Kidney capillary endothelial cell (primary cell): ENCODE measurements around the gene BTBD9.

ENCODE experiments used
- DNase-seq: peaks from one replicate; pipeline ENCODE4 v3.0.0-alpha.2; 2018; ENCODE audit warnings: low spot score

BTBD9 gene

GRCh38 chr6:38161754-38162492 lies 477.8 kb downstream of the BTBD9 start:
- DNase-seq, result no peak

DNA sequence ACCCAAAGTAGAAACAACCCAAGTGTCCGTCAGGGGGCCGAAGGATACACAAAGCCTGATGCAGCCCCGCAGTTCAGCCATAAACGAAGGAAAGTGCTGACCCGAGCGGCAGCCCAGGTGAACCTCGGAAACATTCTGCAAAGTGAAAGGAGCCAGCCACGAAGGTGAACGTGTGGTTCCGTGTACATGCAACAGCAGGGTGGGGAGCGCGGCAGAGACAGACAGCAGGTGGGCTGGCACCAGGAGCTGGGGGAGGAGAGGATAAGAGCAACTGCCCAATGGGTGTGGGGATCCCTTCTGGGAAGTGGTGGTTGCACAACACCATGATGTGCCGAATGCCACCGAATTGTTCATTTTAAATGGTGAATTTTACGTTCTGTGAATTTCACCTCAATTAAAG lies 478.4 kb downstream of the BTBD9 start:
- DNase-seq, result no peak

DNA sequence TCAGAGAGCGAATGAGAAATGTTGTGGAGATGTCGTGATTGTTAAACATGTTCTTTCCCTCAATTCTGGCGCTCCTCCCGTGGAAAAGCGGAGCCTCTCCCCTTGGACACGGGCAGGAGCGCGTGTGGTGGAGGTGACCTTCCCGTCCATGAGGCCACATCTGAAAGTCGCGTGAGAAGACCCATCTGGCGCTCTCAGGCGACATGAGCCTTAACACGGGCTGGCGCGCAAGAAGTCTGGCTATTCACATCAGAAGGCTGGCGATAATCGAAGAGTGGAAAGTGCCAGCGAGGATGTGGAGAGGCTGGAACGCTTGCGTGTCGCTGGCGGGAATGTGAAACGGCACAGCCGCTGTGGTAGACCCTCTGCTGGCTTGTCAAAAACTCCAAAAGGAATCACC lies 478.9 kb downstream of the BTBD9 start:
- no peak for DNase-seq

DNA sequence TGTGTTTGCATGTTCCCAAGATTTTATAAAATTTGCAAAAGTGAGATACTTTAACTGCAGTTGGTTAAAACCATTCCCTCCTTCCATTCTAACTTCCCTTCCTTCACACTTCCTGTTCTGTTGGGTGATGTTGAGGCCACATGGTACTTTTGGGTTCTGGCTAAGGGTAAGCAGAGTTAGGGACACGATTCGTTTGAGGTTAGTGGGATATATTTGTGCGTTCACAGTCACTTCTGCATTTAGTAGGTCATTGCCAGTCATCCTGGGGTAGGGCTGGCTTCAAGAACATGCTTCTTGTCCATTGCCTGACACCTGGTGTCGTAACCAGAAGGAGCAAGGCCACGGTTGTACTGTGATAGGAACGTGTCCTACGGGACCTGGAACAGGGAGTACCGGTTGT lies 480.1 kb downstream of the BTBD9 start:
- DNase-seq, result no peak

DNA sequence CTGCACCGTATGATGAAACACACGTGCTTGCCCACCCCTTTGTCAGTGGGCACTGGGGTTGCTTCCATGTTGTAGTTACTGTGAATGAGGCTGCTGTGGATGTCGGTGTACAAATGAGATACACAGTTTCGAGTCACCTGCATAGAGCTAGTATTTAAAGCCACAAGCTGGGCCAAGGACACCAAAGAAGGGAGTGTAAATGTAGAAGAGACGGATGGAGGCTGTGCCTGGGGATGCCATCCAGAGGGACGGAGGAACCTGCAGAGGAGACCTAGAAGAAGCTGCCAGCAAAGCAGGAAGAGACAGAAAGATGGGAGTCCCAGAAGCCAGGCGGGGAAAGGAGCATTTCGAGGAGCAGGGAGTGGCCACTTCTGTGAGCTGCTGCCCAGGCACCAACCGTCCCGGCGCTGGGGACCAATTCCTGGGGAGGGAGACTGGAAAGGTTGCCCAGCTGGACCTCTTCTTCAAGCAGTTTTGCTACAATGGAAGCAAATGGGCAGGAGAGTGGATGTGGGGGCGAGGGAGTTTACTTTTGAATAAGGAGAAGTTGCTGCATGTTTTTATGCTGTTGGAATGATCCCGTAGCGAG lies 480.9 kb downstream of the BTBD9 start:
- DNase-seq, result no peak

DNA sequence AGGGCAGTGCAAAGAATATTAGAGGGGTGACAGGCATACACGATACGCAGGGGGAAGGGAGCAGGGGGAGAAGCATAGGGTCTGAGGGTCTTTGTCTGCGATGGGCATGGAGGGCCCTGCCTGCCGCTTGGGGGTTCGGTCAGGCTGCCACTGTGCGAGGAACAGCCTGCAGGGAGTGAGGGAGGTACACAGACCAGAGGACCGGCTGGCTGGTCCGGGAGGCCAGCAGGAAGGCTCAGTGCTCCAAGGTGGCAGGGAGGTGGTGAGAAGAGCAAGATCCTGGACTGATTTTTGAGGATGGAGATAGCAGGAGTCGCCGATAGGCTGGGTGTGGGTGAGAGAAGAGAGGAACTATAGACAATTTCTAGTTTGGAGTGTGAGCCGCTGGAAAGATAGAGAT lies 481.8 kb downstream of the BTBD9 start:
- DNase-seq, result no peak

DNA sequence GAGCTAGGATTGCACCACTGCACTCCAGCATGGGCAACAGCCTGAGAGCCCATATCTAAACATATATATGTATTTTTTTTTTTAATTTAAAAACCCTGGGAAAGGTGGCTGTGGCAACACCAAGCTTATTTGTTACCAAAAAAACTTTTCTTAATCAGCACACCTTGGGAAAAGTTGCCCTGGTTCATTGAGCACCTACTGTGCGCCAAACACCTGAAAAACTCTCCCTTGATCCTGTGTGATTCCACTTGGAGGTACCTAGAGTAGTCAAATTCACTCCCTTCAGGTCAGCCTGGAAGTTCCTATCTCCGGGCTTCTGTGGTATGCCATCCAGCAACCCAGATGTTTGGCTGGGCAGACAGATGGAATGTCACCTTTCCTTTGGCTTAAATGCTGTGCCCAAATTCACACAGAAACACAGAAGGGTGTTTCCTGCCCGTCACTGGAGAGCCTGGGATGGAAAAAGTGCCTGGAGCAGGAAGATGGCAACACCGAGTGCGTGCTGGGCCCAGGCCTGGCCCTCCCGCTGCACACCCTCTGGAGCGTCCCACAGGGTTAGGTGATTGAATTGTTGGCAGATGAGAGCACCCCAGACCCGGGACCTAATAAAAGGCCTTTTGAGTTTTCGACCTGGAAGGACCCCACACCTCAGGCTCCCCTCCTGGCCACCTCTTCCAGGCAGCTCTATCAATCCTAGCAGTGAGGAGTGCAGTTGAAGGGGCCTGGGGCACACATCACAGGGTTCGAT lies 482.7 kb downstream of the BTBD9 start:
- DNase-seq, result no peak

DNA sequence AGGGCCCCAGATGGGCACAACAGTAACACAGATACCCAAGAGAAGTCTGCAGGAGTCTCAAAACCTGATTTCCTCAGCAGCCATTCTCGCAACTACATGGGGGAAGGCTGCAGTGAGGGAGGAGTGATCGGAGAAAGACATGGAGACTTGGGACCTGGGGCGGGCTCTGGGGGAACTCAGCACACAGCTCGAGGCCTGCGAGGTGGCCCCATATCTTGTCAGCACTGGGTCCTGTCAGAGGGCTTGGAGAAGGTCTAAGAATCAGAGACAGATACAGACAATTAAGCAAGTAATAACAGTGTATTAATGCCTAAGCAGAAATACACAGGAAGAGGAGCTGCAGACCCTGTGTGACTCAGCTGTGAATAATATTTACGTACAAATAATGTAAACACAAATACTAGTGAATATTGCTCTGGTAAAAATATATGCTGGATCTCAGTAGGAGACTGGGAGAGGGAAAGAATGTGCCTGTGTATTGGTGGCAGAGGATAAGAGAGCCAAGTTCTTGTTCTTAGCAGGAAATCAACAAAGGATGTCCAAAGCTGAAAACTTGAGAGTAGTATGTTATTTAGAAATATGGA lies 484.0 kb downstream of the BTBD9 start:
- peak; percentile 47 for DNase-seq

GRCh38 chr6:38155144-38155543 lies 484.6 kb downstream of the BTBD9 start:
- DNase-seq, result peak; percentile 88

GRCh38 chr6:38154731-38155130 lies 485.0 kb downstream of the BTBD9 start:
- DNase-seq, result no peak

DNA sequence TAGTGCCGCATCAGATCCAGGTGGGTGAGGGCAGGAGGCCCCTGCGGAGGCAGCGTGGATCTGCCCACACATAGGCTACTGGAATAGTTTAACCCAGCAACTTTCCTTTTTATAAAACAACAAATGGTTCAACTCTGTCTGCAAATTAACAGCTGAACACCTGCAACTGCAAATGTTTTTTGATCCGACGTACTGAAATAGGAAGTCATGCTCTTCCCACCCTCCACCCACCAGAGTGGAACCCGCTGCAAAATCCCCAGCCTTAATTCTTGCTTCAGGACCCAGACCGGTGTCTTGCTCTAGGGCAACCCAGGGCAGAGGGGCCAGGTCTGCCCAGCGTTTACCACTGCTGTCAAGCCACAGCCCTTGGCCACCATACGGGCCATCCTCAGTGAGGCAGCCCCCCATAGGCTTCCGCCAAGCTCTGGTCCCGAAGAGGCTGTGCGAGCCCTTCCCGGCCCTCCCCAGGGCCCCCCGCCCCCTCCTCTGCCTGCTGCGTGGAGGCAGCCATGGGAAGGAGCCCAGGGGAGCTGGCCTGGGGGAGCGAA lies 485.9 kb downstream of the BTBD9 start:
- no peak for DNase-seq

- DNase-seq, result no peak
Measured at GRCh38 chr6:38153076-38153797, 486.5 kb downstream of the BTBD9 start.

- no peak for DNase-seq
Measured at GRCh38 chr6:38152620-38153019, 487.1 kb downstream of the BTBD9 start.

- DNase-seq, result no peak
Measured at GRCh38 chr6:38151580-38152500, 487.9 kb downstream of the BTBD9 start.

DNA sequence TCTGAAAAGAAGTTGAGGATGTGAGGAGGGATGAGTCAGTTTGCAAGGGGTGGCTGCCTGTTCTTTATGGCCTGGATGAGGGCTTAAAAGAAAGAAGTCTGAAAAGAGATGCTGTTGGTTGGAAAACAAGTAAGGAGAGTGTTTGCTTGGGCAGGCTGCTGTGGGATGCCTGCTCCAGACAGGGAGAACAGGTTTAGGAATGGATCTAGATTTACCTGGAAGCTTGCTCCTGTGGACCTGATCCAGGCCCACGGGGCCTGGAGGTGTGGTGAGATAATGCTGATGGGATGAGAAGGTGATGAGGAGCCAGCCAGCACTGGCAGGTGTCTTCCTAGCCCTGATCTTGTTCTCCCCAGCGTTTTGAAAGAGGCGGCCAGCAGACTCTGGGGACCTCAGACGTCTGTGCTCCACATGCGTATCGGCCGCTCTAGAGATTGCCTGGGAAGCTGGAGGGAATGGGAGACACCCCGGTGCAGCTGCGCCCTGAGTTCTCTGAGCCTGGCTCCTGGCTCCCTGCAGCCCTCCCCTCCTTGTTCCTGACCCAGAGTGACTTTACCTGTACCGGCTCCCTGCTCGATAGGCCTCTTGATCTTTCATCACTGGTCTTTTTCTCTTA lies 488.9 kb downstream of the BTBD9 start:
- DNase-seq, result no peak

GRCh38 chr6:38150021-38150420 lies 489.7 kb downstream of the BTBD9 start:
- no peak for DNase-seq

DNA sequence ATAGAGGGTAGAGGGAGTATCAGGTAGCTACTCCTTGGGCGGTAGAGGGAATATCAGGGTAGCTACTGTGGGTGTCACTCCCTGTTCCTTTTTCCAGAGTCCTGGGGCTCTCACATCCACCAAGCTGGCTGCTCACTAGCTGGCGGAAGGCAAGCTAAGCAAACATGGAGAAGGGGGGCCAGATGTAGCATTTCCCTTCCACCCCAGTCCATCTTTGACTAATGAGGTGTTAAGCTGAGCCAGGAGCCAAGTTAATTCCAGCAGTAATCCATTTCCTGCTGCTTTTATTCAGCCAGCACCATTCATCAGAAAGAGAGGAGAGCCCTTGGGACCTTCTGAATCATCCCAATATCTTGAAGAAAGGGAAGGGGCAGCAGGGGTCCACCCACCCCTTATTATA lies 490.2 kb downstream of the BTBD9 start:
- DNase-seq, result peak; percentile 14

- DNase-seq, result no peak
Measured at GRCh38 chr6:38148606-38149005, 491.1 kb downstream of the BTBD9 start.

- no peak for DNase-seq
Measured at GRCh38 chr6:38146734-38147027, 493.0 kb downstream of the BTBD9 start.

DNA sequence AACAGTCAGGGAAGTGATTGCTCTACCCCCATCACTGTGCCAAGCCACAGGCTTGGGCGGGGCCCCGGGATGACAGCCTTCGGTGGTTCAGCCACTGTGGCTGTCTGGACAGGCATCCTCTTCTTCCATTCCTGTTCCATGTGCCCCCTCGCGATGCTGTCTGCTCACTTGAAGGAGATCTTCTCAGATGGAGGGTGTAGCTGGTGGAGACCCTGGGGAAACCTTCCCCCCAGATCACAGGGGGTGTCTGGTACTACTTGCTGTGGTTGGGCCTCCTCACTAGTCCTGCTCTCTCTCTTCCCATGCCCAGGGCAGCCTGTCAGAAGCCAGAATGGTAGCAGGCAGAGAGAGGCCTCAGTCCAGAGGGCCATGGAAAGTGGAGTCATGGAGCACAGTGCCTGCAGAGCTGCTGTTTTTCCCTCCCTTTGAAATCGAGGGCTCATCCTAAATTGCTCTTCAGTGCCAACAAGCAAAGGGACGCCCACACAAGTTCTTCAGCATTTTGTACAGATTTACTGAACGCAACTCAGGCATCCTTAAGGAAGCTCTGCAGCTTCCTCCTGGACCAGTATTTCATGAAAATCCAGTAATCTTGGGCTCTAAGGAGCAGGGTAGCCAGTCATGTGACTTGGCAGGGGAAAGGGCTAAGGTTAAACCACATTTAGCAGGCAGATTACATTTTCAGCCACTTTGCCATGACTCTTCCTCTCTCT lies 493.6 kb downstream of the BTBD9 start:
- no peak for DNase-seq
